NCI-H526 (cell line): Measurements from ENCODE around the gene TNIK.
A peak's percentile ranks its signal among the peaks of the same experiment; 100 is the strongest.

Experiments
- DNase-seq, 2 experiments: peaks; one replicate each; lab custom pipeline; 2025; lab: John Stamatoyannopoulos, UW

TNIK gene

DNA sequence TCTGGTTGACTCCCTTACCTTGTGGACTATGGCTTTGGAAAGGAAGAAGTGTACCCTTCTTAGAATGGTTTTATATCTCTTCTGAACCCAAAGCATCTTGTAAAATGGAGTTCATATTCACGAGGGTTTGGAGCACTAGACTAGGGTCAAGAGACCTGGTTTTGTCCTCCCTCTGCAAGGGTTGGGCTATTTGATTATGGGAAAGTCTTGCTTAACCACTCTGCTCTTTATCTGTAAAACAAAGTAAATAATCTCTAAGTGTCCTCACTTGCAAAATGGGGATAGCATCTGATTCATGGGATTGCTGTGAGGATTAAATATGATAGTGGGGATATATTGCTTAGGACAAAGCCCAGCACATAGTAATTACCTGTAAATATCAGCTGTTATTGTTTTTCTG, 415.8 kb downstream of the TNIK start:
- no peak for DNase-seq

DNA sequence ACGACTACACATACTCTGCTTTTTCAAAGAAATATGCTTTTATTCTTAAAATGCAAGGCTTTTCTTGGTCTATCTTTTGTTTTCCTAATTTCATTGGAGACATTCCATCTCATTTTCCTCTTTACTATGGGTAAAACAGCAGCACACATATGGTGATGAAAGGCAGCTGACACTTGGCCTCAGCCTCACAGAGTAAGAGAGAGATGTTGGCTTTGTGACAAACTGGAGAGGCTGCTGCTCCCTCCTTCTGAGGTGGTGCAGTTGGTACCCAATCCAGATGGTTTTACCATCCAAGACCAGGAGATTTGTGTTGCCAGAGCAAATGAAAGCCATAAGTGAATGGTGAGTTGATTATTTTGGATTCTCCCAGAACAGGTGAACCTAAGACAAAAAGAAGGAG, 420.5 kb downstream of the TNIK start:
- no peak for DNase-seq

DNA sequence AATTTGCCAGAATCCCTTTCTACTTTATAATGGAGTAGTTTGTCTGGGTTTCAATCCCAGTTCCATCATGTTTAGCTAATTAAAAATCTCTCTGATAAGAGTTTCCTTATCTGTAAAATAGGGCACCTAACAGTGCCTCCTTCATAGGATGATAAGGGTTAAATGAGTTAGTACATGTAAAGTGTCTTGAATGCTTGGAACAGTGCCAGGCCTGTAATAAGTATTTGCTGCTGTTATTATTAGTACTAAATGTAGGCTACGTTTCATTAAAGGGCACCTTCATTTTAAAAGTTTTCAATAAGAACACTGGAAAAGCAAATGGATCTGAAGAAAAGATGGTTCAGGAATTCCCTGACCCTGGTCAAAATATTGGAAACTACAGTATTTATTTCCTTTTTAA, 421.9 kb downstream of the TNIK start:
- DNase-seq, result no peak

DNA sequence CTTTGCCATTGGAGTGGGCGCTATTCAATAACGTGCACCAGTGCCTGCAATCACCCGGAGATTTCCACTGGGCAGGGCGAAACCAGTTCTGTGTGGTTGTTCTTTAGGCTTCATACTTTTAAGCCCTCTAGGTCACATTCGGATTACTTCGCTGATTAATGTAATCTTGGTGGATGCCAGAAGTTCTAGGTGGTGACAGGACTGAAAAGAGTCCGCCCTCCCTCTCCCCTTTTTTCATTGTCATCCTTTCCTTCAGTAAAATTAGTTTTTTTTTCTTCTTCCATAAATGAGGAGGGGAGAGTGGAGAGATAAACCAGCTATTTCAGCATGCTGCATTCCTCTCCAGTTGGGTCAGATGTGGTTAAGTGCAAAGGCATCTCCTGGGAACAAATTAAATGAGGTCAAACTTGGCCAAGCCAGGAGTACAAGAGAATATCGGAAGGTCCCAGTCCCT, 431.4 kb downstream of the TNIK start:
- DNase-seq, result no peak

DNA sequence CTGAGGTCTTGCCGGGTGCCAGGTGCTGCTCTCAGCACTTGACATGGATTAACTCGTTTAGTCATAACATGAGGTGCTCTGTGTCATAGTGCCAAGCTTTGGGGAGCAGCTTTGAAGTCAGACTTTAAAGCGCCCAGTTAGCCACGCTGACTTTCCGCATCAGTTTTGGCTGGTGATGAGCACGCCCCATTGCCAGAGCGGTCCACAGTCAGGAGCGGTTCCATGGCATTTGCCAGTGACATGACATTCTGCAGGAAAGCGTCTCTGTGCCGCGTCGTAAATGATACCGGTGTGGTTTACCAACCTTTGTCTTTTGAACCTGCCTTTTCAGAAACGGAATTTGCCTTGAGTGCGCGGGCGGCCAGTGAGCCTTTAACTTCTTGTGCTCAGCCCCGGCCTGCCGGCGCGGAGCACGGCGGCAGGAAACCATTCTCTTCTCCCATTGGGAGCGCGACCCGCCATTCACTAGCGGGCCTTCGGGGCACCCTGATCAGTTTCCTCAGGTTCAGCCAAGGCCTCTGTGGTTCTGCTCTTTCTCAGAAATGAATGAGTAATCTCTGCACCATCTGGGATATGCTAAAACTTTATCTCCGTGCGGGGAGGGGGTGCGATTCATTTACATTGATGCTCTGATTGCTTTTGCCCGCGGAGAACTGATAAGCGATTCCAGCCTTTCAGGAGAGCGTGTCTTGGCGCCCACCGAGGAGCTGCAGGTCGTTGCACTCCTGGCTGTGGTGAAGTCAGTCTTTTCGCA, 432.0 kb downstream of the TNIK start:
- peak in 1 of 2 experiments; percentile 67 for DNase-seq

DNA sequence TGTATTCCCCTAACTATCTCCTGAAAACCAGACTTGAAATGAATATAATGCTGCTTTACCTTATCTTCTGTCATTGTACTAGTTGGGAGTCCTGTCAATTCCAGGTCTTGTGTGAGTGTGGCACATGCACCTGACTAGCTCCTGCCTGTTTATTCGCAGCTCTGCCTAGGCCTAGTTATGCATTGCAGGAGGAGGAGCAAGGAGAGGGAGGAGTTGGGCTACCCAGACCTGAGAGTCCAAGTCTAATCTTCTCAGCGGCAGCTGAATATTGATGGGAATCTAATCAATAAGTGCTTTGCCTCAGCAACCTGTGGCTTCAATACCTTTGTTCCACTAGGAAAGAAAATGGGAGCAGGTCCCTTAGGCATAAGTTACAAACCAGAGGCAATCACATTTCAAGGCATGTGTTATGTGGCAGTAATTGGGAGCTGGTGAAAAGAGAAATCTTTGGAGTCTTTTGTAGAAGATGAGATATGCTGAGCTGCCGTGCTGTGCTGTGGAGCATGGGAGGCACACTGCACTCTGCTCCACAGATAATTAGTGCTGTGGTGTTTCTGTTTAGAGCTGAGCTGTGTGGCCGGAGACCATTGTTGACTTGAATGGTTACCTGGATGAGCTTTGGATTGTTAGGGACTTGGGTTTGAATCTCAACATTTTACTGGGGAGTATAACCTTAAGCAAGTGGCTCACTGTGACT, 433.5 kb downstream of the TNIK start, which contains the start of gene SLC2A2:
TSS of gene SLC2A2 (minus strand) at position 124 of the 697 bp plus-strand sequence. CDS start at position 74, 50 bp downstream.
- no peak for DNase-seq

DNA sequence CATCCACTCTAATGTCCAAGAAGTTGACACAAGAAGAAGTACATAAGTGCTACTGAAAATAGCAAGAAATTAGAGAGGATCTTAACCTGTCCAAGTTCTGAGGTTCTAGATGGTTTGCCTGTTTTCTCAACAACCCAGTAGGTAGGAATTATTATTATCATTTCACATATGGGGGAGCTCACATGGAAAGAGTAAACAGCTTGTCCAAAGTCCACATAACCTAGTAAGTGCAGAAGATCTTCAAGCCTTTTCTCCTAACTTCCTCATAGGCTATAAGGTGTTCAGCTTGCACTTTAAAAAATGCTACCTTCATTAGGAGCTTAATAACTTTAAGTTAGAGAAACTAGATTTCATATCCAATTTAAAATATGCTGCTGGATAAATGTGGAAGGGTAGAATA, 436.6 kb downstream of the TNIK start:
- DNase-seq, result no peak

DNA sequence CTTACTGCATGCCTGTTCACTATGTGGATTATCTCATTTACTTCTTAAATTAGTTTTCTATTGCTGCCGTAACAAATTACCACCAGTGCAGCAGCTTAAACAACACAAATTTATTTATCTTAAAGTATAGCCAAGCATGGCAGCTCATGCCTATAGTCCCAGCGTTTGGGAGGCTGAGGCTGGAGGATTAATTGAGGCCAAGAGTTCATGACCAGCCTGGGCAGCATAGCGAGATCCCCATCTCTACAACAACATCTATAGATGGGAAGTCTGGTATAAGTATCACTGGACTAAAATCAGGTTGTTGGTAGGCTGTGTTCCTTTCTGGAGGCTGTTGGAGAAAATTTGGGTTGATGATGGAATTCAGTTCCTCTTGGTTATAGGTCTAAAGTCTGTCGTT, 438.8 kb downstream of the TNIK start:
- DNase-seq, result no peak

DNA sequence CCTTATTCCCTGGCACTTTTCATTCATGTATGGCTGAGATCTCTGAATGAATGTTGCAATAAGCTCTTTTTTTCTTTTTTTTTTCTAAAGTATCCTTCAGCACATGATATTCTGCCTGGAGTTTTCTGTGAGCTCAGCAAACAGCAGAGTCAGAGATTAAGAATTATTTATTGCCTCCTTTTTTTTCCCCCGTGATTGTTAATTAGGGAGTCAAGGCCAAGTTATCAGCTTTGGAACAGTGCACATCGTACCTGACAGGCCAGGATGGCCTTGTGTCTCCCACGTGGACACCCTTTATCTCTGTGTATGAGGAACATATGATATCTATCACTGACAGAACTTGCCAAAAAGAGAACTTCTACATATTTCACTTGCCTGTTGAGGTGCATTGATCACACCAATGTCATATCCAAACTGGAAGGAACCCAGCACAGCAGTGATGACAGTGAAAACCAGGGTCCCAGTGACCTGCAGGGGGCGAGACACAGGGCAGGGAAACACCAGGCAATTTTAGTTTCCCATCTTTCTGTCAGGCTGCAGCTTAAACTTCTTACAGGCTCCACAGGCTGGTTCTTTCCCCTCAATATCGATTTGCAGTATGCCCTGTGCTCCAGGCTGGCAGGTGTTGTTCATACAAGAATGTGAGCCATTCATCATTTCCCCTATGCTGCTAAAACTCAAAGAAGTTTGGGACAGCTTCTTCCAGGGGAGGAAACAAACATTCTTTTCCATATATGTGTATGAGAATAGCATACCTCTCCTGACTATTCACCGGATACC, 441.9 kb downstream of the TNIK start:
- DNase-seq, result no peak

DNA sequence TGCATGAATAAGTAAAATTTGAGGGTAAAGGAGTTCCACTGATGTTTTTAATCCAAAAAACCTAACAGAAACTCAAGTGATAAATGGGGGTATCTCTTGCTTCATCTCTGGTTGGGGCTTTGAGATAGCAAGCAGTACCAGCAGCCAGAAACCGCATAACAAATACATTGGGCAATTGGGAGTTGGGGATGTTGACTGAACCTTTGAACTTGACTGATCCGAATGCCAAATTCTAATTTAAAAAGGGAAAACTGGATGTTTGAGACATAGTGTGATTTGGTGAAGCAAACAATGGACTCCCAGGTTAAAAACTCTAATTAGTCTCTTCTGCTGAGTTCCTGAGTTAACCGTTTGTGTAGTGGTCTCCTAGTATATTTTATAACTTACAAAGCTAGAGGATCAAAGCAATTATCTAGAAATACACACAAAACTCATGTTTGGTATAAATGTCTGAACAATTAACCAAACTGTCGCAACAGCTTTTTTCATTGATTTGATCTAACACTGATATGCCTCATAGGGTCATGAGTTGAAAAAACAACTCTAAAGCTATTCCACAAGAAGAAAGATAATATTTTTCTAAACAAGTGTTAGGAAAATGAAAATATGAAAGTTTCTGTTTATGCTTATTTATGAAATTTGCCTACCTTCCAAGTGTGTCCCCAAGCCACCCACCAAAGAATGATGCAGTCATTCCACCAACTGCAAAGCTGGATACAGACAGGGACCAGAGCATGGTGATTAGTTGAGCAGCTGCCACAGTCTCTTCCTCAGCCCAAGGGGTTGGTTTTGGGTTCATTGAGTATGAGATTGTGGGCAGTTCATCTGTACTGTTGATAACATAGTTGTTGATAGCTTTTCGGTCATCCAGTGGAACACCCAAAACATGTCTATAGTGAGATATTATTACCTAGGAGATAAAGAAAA, 446.1 kb downstream of the TNIK start:
- no peak for DNase-seq

DNA sequence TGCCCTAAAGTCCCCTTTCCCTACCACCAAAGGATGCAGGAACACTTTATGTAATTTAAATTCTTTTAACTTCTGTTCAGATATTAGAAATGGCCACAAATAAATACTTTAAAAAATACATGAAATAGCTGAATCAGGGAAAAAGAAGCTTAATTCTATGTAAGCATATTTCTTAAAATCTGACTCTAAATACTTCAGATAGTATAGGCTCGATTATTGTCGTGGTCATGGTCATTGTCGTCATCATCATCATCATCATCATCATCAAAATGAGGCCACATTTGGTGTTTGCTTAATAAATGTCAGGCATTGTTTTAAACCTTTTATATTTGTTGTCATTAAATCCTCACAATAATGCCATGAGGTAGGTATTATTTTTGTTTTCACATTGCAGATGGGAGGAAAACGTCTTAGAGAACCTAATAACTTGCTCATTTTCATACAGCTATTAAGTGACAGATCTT, 448.3 kb downstream of the TNIK start:
- no peak for DNase-seq
